Activated naive CD4-positive, alpha-beta T cell treated with anti-CD3 and anti-CD28 coated beads, Interleukin-2, amount 10 ng/mL, durations not matched to agents 7 days and 5 days (primary cell): ENCODE data around the gene BACE2.
"Not testable (repeated sequence)": the region's sequence is repeated elsewhere in the genome, so short reads cannot be mapped to it uniquely, and the experiment has no call there.

ENCODE experiments used
- CTCF ChIA-PET: fragments of 350-600 bp; sonication (Branson Sonifier 250); formaldehyde crosslinking; loops from one replicate; lab custom pipeline; 2021; ENCODE audit warnings: antibody characterized with exemption; lab: Charles Lee
- DNase-seq: peaks from one replicate; pipeline ENCODE4 v3.0.0-alpha.2; 2020
- H3K27ac Mint-ChIP-seq: one replicate; pipeline ENCODE4 v1.8.0; 2021; ENCODE audit warnings: mild to moderate bottlenecking, moderate library complexity, mixed read lengths
- H3K27me3 Mint-ChIP-seq: one replicate; pipeline ENCODE4 v1.8.0; 2021; ENCODE audit warnings: mild to moderate bottlenecking, mixed read lengths
- H3K36me3 Mint-ChIP-seq: one replicate; pipeline ENCODE4 v1.8.0; 2021; ENCODE audit warnings: mixed read lengths
- H3K4me1 Mint-ChIP-seq: one replicate; pipeline ENCODE4 v1.8.0; 2021; ENCODE audit warnings: mixed read lengths
- H3K4me3 Mint-ChIP-seq: one replicate; pipeline ENCODE4 v1.8.0; 2021; ENCODE audit warnings: mild to moderate bottlenecking, moderate library complexity, mixed read lengths
- H3K9me3 Mint-ChIP-seq: one replicate; pipeline ENCODE4 v1.8.0; 2021; ENCODE audit warnings: mixed read lengths

Gene BACE2

DNA sequence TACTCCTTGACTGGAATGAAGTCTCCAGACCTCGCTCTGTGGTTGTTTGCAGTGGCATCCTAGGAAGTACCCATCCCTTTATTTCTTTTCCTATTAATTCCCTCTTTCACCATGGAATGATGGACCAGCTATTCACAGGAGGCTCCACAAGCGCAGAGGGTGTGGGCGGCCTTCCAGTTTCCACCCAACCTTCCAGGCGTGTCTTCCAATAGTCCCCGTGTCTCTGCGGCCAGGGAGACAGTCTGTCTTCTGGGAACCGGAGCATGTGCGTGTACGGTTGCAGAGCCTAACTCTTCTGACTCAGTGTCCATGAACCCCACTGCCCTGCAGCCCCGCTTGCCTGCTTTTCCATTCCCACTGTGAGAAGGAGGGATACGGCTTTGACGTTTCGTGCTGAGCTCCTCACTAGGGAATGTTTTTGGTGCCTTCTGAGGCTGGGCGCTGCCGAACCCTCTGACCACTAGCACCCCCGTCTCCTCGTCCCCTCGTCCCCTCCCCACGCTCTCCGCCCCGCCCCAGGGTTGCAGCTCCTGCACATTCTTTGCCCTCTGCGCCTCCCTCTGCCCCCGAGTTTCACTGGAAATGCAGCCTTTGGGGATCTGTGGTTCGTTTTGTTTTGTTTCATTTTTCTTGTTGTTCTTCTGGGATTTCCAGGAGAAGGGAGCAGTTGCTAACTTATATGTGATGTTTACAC lies 122.3 kb downstream of the BACE2 start:
- DNase-seq = no peak
- no peaks in the 10 kb centered on the region for H3K36me3 Mint-ChIP-seq
- no peaks in the 10 kb centered on the region for H3K9me3 Mint-ChIP-seq
- no peak overlapping the region for H3K27ac Mint-ChIP-seq
- CTCF ChIA-PET = no interaction called here
- no peak overlapping the region for H3K4me3 Mint-ChIP-seq
- H3K27me3 Mint-ChIP-seq = peaks cover 44% of the 10 kb centered on the region
- H3K4me1 Mint-ChIP-seq = peaks cover 10% of the 10 kb centered on the region

DNA sequence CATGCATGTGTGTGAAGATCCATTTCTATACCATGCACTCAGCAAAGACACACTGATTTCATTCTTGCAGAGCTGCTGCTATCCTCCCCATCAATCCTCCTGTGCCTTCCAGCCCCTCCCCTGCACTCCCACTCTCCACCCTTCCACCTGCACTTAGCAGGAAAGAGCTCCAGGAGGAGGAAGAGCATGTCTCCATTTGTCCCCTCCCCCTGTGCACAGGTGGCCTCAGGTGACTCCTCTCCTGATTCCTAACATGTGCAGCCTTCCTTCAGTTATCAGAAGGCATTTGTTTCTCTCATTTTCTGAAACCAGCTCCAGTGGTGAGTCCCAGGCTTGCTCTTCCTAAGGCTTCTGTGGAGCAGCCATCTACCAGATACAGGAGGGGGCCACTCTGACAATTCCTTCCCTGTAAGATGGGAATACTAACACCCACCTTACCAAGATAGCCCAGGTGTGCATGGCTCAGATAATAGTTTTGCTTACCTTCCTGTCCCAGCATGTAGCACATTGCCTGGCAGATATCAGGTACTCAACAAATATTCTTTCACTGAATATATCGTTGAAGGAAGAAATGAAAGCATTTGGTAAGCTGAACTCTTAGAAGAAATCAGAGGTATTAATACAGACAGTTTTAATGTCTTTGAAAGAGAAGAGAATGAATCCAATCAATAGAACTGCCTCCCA lies 126.7 kb downstream of the BACE2 start:
- CTCF ChIA-PET = no interaction called here
- no peak for DNase-seq
- Mint-ChIP-seq H3K4me3 (no peak overlapping the region), H3K4me1 (peaks cover 10% of the 10 kb centered on the region), H3K9me3 (no peaks in the 10 kb centered on the region), H3K27me3 (peaks cover 38% of the 10 kb centered on the region), H3K36me3 (no peaks in the 10 kb centered on the region), H3K27ac (peak overlapping the region; percentile 8)

DNA sequence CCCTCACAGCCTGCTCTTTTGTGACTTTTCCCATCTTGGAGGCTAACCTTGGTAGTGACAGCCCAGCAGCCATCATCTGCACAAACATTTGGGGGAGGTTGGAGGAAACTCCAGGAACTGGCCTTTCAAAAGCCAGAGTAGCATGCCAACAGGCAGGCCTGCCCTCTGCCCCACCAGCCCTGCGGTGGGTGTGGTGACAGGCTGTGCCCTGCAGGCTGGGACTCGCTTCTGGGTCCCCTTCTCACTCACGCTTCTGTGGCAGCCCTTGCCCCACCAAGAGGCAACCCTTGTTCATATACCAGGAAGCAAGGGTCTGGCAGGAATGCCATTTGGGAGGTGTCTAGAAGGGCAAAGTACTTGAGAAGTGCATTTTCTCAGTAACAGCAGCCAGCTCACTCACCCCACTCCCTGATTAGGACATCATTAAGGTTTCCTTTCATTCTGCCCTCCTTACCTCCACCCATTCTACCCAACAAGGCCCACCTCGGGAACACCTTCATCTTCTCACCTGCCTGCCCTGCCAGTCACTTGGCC lies 127.8 kb downstream of the BACE2 start:
- Mint-ChIP-seq H3K27ac (no peak overlapping the region), H3K27me3 (peaks cover 28% of the 10 kb centered on the region), H3K9me3 (no peaks in the 10 kb centered on the region), H3K4me3 (no peak overlapping the region), H3K36me3 (no peaks in the 10 kb centered on the region), H3K4me1 (peaks cover 10% of the 10 kb centered on the region)
- DNase-seq = no peak
- CTCF ChIA-PET = interaction anchor here (1.2 kb wide), 1 partner anchor 9 kb away, joined by 4 read pairs; no protein-coding TSS in a partner anchor

DNA sequence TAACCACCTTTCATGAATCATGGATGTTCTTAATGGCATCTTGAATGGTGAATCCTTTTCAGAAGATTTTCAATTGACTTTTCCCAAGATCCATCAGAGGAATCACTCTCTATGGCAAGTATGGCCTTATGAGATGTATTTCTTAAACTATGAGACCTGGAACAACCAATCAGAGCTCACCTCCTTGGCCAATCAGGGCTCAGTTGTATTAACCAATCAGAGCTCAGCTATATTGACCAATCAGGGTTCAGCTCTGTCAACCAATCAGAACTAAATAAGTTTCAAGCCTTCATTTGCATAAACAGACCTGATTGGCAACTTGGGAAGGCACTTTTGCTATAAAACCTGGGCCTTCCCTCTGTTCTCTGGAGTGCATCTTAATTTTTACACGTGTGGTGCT lies 135.0 kb downstream of the BACE2 start:
- H3K36me3 Mint-ChIP-seq = no peaks in the 10 kb centered on the region
- H3K27me3 Mint-ChIP-seq = peaks cover 12% of the 10 kb centered on the region
- CTCF ChIA-PET = no interaction called here
- H3K9me3 Mint-ChIP-seq = peaks cover 4% of the 10 kb centered on the region
- no peak overlapping the region for H3K27ac Mint-ChIP-seq
- H3K4me1 Mint-ChIP-seq = no peaks in the 10 kb centered on the region
- no peak for DNase-seq
- no peak overlapping the region for H3K4me3 Mint-ChIP-seq

GRCh38 chr21:41304068-41304720 lies 136.2 kb downstream of the BACE2 start:
- Mint-ChIP-seq H3K27me3 (peaks cover 21% of the 10 kb centered on the region), H3K36me3 (no peaks in the 10 kb centered on the region), H3K9me3 (peaks cover 4% of the 10 kb centered on the region), H3K4me1 (no peaks in the 10 kb centered on the region), H3K27ac (no peak overlapping the region), H3K4me3 (no peak overlapping the region)
- CTCF ChIA-PET = no interaction called here
- DNase-seq = no peak

- Mint-ChIP-seq H3K4me1 (no peaks in the 10 kb centered on the region), H3K36me3 (no peaks in the 10 kb centered on the region), H3K27ac (no peak overlapping the region), H3K4me3 (no peak overlapping the region), H3K9me3 (peaks cover 4% of the 10 kb centered on the region), H3K27me3 (peaks cover 38% of the 10 kb centered on the region)
- no peak for DNase-seq
- CTCF ChIA-PET = interaction anchor here (1.5 kb wide), 1 partner anchor 22 kb away, joined by 5 read pairs; no protein-coding TSS in a partner anchor
Observed at GRCh38 chr21:41307219-41307618, 139.3 kb downstream of the BACE2 start.

GRCh38 chr21:41313285-41314164 lies 145.6 kb downstream of the BACE2 start:
- H3K4me3 Mint-ChIP-seq, H3K9me3 Mint-ChIP-seq, DNase-seq, H3K36me3 Mint-ChIP-seq, H3K27ac Mint-ChIP-seq, CTCF ChIA-PET, H3K4me1 Mint-ChIP-seq: not testable (repeated sequence)
- peaks cover 68% of the 10 kb centered on the region for H3K27me3 Mint-ChIP-seq

DNA sequence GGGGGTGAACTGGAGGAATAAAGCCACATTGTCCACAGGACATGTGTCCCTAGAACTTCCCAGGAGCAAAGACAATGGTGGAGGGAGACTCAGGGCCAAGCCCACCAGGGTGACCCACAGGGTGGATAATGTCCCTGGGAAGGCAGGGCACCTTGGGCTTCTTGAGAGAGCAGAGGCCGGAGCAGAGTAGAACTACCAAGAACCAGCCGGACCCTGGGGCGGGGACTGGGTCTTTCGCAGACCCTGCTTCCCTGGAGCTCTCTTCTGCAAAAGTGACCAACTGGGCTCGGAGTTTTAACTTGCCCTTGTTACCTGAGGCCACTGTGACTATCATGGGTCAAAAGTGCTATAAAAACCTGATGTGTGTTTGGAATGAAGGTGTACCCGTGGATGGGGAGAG lies 147.8 kb downstream of the BACE2 start:
- peaks cover 73% of the 10 kb centered on the region for H3K27me3 Mint-ChIP-seq

DNA sequence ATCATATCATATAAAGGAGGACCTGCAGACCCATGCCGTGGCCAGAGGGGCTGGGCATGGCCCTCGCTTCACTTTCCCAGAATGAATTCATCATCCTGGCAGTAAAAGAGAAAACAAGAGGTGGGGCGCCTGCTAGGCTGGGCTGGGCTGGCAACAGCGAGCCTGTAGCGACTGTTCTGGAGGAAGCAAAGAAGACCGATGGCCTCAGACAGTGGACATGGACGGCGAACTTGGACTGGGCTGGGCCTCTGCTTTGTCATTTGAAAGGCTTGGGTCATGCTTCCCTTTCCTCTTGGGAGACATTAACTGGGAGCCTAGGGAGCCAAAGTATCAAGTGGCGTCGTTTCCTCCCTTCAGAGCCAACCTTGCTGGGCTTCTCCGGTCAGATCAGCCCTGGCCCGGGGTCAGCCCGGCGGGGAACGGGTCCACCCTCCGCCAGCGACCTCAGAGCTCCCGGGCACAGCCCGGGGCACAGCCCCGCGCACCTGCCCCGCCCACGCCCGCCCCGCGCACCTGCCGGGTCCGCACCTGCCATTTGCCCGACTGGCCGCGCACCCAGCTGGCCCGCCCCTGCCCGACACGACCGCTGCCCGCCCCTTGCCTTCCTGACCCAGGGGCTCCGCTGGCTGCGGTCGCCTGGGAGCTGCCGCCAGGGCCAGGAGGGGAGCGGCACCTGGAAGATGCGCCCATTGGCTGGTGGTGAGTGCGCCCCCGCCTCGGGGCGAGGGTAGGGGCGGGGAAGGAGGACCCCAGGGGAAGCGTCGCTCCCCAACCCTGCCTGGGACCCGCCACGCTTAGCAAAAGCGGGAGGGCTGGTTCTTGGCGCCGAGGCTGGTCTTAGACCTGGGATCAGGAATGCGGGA lies 148.5 kb downstream of the BACE2 start, which contains the start of gene FAM3B:
FAM3B (plus strand) TSS at position 602 of the 863 bp plus-strand sequence; CDS start at position 681, 79 bp downstream.
- H3K4me1 Mint-ChIP-seq = peaks cover 7% of the 10 kb centered on the region
- H3K27me3 Mint-ChIP-seq = peaks cover 73% of the 10 kb centered on the region
- no peak for DNase-seq
- H3K27ac Mint-ChIP-seq = no peak within 1 kb of the TSS
- CTCF ChIA-PET = no interaction called here
- H3K4me3 Mint-ChIP-seq = no peak within 1 kb of the TSS
- no peaks in the 10 kb centered on the region for H3K36me3 Mint-ChIP-seq
- no peaks in the 10 kb centered on the region for H3K9me3 Mint-ChIP-seq

More for the DNA sequence above, 147.8 kb downstream of the BACE2 start:
- DNase-seq = no peak
- CTCF ChIA-PET = no interaction called here
- no peak overlapping the region for H3K27ac Mint-ChIP-seq
- H3K4me1 Mint-ChIP-seq = peaks cover 5% of the 10 kb centered on the region
- no peaks in the 10 kb centered on the region for H3K9me3 Mint-ChIP-seq
- no peak overlapping the region for H3K4me3 Mint-ChIP-seq
- no peaks in the 10 kb centered on the region for H3K36me3 Mint-ChIP-seq

GRCh38 chr21:41317063-41317392 lies 149.1 kb downstream of the BACE2 start:
- H3K4me1 Mint-ChIP-seq = peaks cover 8% of the 10 kb centered on the region

DNA sequence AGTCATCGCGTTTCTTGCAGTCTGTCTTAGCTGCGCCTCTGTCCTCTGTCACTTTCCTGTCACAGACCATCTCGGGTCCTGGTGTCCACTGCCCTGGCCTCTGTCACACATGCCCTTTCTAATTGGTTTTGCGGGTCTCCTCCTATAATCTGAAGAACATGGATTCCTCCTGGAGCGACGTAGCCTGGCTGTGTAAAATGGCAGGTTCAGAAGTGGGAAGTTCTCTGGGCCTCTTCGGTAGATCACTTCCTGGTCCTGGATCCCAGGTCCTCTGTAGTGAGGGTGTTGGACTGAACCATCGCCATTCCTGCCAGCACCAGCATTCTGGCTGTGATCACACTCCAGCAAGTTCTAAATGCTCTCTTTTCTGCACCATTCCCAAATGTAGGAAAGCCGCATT lies 149.5 kb downstream of the BACE2 start:
- Mint-ChIP-seq H3K27me3 (peaks cover 81% of the 10 kb centered on the region), H3K27ac (no peak overlapping the region), H3K4me1 (peaks cover 8% of the 10 kb centered on the region), H3K9me3 (no peaks in the 10 kb centered on the region), H3K4me3 (no peak overlapping the region), H3K36me3 (no peaks in the 10 kb centered on the region)
- CTCF ChIA-PET = no interaction called here
- DNase-seq = no peak

More at GRCh38 chr21:41317063-41317392, 149.1 kb downstream of the BACE2 start:
- Mint-ChIP-seq H3K9me3 (no peaks in the 10 kb centered on the region), H3K27ac (no peak overlapping the region), H3K36me3 (no peaks in the 10 kb centered on the region), H3K4me3 (no peak overlapping the region), H3K27me3 (peaks cover 79% of the 10 kb centered on the region)
- no peak for DNase-seq
- CTCF ChIA-PET = no interaction called here

DNA sequence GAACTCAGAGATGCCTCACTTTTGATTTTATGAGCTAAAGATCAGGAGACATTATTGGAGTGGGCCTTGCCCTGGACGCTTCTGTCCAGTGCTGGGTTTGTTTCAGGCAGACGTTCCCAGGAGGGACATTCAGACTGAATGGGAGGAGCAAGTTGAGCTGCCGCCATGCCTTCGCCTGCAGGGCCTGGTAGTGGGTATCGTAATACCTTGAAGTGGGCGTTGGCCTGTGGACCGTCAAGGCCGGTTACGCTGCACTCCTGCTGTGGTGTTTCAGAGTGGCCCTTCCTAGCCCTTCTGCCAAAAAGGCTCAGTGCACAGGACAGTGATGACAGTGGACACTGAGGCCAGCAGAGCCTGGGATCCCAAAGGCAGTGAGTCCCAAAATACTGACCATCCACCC lies 150.3 kb downstream of the BACE2 start:
- Mint-ChIP-seq H3K4me3 (no peak overlapping the region), H3K27ac (no peak overlapping the region), H3K36me3 (no peaks in the 10 kb centered on the region), H3K9me3 (no peaks in the 10 kb centered on the region), H3K4me1 (peaks cover 8% of the 10 kb centered on the region), H3K27me3 (peaks cover 81% of the 10 kb centered on the region)
- CTCF ChIA-PET = no interaction called here
- DNase-seq = no peak

DNA sequence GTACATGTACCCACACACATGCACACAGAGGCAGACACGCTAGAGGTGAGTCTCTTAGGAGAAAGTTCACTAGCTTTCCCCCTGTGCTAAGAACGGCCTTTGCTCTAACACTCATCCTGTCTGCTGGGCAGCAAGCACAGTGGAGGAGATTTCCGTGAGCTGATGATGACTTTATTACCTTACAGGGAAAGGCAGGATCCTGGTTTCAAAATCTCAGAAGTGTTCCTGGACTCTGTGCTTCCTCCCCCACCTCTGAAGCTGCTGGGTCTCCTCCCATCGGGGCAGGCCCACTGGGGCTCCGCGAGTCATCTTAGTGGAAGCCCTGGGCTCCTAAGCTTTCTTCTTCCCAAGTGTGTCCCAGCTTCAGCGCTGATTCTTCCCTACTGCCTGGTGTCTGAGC lies 151.3 kb downstream of the BACE2 start:
- no peak overlapping the region for H3K27ac Mint-ChIP-seq
- no peaks in the 10 kb centered on the region for H3K36me3 Mint-ChIP-seq
- CTCF ChIA-PET = interaction anchor here (3.4 kb wide), 1 partner anchor 36 kb away, joined by 17 read pairs; no protein-coding TSS in a partner anchor
- H3K4me3 Mint-ChIP-seq = no peak overlapping the region
- H3K27me3 Mint-ChIP-seq = peaks cover 81% of the 10 kb centered on the region
- DNase-seq = no peak
- H3K9me3 Mint-ChIP-seq = no peaks in the 10 kb centered on the region
- H3K4me1 Mint-ChIP-seq = peaks cover 8% of the 10 kb centered on the region
